Calu3 (cell line): ENCODE measurements around the gene DNAJC17. TPM values are rescaled to one million over a fixed set of nuclear protein-coding genes. Genes with fewer than 3 reads are reported as not detected.
A peak's percentile ranks its signal among the peaks of the same experiment; 100 is the strongest.

Experiments used
- BruUV-seq: library from RNA; stranded (reverse); fragments of 400-500 nt; replicated peaks from 2 replicates; lab custom pipeline; 2021; lab: Mats Ljungman, UMichigan
- CTCF ChIA-PET: fragments of 300-600 bp; sonication (Branson Sonifier 250); formaldehyde crosslinking; loops from one replicate; lab custom pipeline; 2022; ENCODE audit warnings: antibody characterized with exemption; lab: Charles Lee
- DNase-seq: peaks from one replicate; pipeline ENCODE4 v3.0.0; 2022
- H3K27ac Mint-ChIP-seq: one replicate; pipeline ENCODE4 v1.8.0; 2022; ENCODE audit warnings: mixed read lengths; ENCODE audit not compliant: unreplicated experiment
- H3K27me3 Mint-ChIP-seq: one replicate; pipeline ENCODE4 v1.8.0; 2022; ENCODE audit warnings: mixed read lengths; ENCODE audit not compliant: unreplicated experiment
- H3K36me3 Mint-ChIP-seq: one replicate; pipeline ENCODE4 v1.8.0; 2022; ENCODE audit warnings: mild to moderate bottlenecking, moderate library complexity, mixed read lengths; ENCODE audit not compliant: insufficient read depth, unreplicated experiment
- H3K4me1 Mint-ChIP-seq: one replicate; pipeline ENCODE4 v1.8.0; 2022; ENCODE audit warnings: mild to moderate bottlenecking, low read depth, mixed read lengths; ENCODE audit not compliant: unreplicated experiment
- H3K4me3 Mint-ChIP-seq: one replicate; pipeline ENCODE4 v1.8.0; 2022; ENCODE audit warnings: mild to moderate bottlenecking, low read depth, moderate library complexity, mixed read lengths; ENCODE audit not compliant: unreplicated experiment
- H3K9me3 Mint-ChIP-seq: one replicate; pipeline ENCODE4 v1.8.0; 2022; ENCODE audit warnings: low read depth, mixed read lengths; ENCODE audit not compliant: unreplicated experiment
- CTCF ChIP-seq: fragments of 200-600 bp; IDR thresholded peaks from one replicate; pipeline ENCODE4 v1.8.0; 2022; ENCODE audit warnings: antibody characterized with exemption; ENCODE audit not compliant: unreplicated experiment
- intact Hi-C: fragments of 100-400 bp; cut with micrococcal nuclease; formaldehyde crosslinking; loops from one replicate; pipeline ENCODE4 v1.10.0; 2022; ENCODE audit not compliant: unreplicated experiment
- total RNA-seq: library from RNA; stranded (reverse); gene quantifications from 2 replicates; pipeline ENCODE4 v1.2.3, GENCODE V29; 2022

The DNAJC17 gene
- total RNA-seq, 1 experiment from 2014 or later: 17.4 TPM

DNA sequence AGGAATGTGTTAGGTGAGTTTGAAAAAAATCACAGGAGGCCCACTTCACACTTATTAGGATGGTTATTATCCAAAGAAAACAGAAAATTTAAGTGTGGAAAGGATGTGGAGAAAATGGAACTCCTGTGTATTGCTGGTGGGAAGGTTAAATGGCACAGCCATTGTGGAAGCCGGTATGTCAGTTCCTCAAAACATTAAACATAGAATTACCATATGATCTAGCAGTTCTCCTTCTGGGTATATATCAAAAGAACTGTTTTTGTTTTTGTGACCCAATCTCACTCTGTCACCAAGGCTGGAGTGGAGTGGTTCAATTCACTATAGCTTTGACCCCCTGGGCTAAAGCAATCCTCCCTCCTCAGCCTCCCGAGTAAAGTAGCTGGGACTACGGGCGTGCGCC, 10.8 kb downstream of the DNAJC17 start:
- Mint-ChIP-seq H3K9me3 (no peaks in the 10 kb centered on the region), H3K36me3 (no peaks in the 10 kb centered on the region), H3K27me3 (no peaks in the 10 kb centered on the region), H3K27ac (no peak overlapping the region), H3K4me1 (peaks cover 23% of the 10 kb centered on the region), H3K4me3 (no peak overlapping the region)
- CTCF ChIA-PET: interaction anchor here (0.9 kb wide), 1 partner anchor 12 kb away, joined by 5 read pairs; no protein-coding TSS in a partner anchor
- intact Hi-C loops: no loop called here
- no peak for DNase-seq
- no TSS peak for BruUV-seq
- no peak for TF ChIP-seq CTCF

GRCh38 chr15:40796041-40796440, 11.2 kb downstream of the DNAJC17 start:
- TF ChIP-seq CTCF: no peak
- Mint-ChIP-seq H3K9me3 (no peaks in the 10 kb centered on the region), H3K27me3 (no peaks in the 10 kb centered on the region), H3K27ac (no peak overlapping the region), H3K4me3 (no peak overlapping the region), H3K36me3 (no peaks in the 10 kb centered on the region), H3K4me1 (peaks cover 23% of the 10 kb centered on the region)
- no TSS peak for BruUV-seq
- DNase-seq: no peak
- CTCF ChIA-PET: no interaction called here
- intact Hi-C loops: no loop called here

DNA sequence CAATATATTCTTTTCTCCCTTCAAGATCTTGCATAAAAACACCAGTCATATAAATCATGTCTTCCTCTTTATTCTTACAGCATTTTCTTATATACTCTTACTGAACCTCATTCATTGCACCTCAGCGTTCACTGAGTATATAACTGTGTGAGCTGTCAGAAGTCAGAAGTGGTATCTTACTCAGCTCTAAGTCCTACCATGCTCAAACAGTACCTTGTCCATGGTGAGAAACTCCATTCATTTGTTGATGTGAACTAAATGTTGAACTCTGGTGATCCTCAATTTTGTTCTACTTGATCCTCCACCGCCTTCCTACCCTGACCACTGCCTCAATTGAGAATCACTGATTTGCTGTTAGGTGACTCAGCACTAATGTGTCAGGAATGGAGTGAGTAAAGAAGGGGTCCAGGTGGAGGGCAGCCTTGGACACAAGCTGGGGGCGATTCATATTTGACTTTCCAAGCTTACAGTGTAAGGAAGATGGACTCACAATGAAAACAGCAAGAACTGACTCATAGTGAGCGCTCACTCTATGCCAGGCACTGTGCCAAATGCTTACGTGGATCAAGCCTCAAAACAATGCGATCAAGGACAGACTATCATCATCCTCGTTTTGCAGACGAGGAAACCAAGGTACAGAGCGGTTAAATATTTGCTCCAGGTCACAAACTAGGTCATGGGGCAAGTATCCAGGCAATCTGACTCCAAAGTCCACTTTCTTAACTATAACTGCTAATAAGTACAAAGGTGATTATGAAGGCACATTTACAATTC, 13.9 kb downstream of the DNAJC17 start:
- Mint-ChIP-seq H3K9me3 (no peaks in the 10 kb centered on the region), H3K27me3 (no peaks in the 10 kb centered on the region), H3K36me3 (no peaks in the 10 kb centered on the region), H3K4me3 (no peak overlapping the region), H3K27ac (peak overlapping the region; percentile 80), H3K4me1 (peaks cover 33% of the 10 kb centered on the region)
- TF ChIP-seq CTCF: no peak
- DNase-seq: peak; percentile 66
- intact Hi-C loops: no loop called here
- no TSS peak for BruUV-seq
- CTCF ChIA-PET: interaction anchor here (1.0 kb wide), 1 partner anchor 50 kb away, joined by 6 read pairs; the partner anchor contains the start of gene SPINT1

- DNase-seq: no peak
- Mint-ChIP-seq H3K27me3 (no peaks in the 10 kb centered on the region), H3K4me1 (peaks cover 33% of the 10 kb centered on the region), H3K36me3 (peaks cover 7% of the 10 kb centered on the region), H3K9me3 (no peaks in the 10 kb centered on the region), H3K27ac (no peak overlapping the region), H3K4me3 (no peak overlapping the region)
- CTCF ChIA-PET: interaction anchor here (1.0 kb wide), 1 partner anchor 51 kb away, joined by 6 read pairs; the partner anchor contains the start of gene SPINT1
- BruUV-seq: no TSS peak
- intact Hi-C loops: no loop called here
- no peak for TF ChIP-seq CTCF
These were observed 14.9 kb downstream of the DNAJC17 start for GRCh38 chr15:40792394-40792793.
